K562 (cell line): Measurements from ENCODE around the gene ARFGAP3.

Source experiments
- CBFB ChIP-seq: sonication (generic); formaldehyde crosslinking; IDR thresholded peaks from 2 replicates; pipeline ENCODE4 v1.4.0; 2020; ENCODE audit warnings: mild to moderate bottlenecking, missing genetic modification reagents
- CHD2 ChIP-seq: IDR thresholded peaks from 2 replicates; pipeline ENCODE4 v1.6.1; 2011; ENCODE audit warnings: low read depth, low read length
- MTF1 ChIP-seq: fragments of 250-450 bp; sonication (Bioruptor Pico); IDR thresholded peaks from 2 replicates; pipeline ENCODE4 v1.9.0; 2021; ENCODE audit warnings: moderate library complexity, mild to moderate bottlenecking, inconsistent platforms, borderline replicate concordance
- NKRF ChIP-seq: fragments of 450-650 bp; IDR thresholded peaks from 2 replicates; pipeline ENCODE4 v1.6.1; 2016; ENCODE audit warnings: borderline replicate concordance
- SP1 ChIP-seq: sonication (generic); formaldehyde crosslinking; IDR thresholded peaks from 2 replicates; pipeline ENCODE4 v1.8.1; 2022; ENCODE audit warnings: mild to moderate bottlenecking, missing genetic modification reagents
- ZC3H8 ChIP-seq: fragments of 450-650 bp; IDR thresholded peaks from 2 replicates; pipeline ENCODE4 v1.6.1; 2017

DNA sequence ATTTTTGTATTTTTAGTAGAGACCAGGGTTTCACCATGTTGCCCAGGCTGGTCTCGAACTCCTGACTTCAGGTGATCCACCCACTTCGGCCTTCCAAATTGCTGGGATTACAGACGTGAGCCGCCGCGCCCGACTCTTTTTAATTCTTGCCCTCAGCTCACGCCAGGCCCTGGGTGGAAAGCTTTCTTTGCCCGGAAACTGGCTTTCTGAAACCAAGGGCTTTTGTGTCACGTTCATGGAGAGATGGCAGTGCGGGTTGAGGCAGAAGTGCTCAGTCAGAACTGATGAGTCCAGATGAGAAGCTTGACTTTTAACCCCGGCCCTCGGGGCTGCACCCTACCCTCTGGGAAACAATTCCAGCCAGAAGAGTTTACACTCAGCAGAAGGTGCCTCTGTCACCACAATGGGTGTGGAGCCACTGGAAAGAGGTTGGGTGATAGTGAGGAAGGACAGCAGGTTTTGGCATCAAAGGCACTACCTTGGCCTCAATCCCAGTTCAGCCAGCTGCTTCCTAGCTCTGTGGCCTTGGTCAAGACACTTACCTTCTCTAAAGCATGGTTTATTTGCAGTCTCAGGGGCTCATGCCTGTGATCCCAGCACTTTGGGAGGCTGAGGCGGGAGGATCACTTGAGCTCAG lies 890 bp upstream of the ARFGAP3 start:
- TF ChIP-seq ZC3H8 (no peak), CBFB (no peak), CHD2 (no peak), NKRF (no peak), SP1 (CRISPR knock-in tag) (no peak), MTF1 (CRISPR knock-in tag) (no peak)
